ENCODE data around the gene ABLIM2. TPM values are rescaled to one million over a fixed set of nuclear protein-coding genes. Genes with fewer than 3 reads are reported as not detected.
A peak's percentile ranks its signal among the peaks of the same experiment; 100 is the strongest.

ABLIM2 gene
- total and polyA plus RNA-seq, 2 of the 13 experiments (the other 11 are each of a cell fraction or from before 2014, with no cell fraction given): 0.20 to 0.37 TPM

DNA sequence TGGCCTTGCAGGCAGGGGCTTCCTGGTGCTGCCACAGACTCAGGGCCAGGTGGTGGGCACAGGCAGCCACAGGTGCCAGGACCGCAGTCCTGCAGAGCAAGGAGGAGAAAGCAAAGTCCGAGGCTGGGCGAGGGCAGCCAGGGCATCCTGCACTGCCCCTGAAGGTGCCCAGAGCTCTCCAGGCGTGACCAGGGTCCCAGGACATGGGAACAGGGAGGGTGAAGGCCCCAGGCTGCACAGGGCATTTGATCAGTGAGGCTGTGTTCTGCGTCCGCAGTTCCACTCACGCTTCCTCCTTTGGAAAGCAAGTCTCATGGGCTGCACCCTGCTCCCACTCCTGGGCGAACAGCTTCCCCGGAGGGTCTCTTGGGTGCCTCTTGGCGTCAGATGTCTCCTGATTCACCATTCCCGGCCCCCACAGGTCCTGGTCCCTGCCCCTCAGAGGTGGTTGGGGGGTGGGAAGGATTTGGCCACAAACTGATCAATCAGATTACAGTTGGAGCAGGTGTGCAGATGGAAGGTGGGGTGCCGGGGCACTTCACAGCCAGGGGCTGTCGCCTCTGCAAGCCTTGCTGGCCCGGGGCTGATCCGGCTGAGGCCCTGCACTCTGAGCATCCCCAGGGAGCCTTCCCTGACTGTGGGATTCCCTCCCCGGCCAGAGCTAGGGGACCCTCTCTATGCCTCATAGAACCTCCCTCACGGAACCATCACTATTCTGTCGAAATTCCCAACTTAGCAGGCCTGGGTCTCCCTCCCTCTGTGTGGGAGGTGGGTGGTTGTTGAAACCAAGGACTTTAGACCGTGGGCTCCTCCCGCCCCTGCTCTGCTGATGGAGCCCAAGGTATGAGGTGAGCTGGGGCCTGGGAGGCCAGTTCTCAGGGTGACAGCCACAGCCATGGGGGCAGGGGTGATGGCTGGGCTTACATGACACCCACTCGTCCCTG lies 43.8 kb upstream of the ABLIM2 start (continued):
- no peak for TF ChIP-seq SNAI1 (CRISPR knock-in tag; IDR thresholded peaks at IDR 0.05; ENCODE audit: borderline replicate concordance)
- TF ChIP-seq, protein P1, sequence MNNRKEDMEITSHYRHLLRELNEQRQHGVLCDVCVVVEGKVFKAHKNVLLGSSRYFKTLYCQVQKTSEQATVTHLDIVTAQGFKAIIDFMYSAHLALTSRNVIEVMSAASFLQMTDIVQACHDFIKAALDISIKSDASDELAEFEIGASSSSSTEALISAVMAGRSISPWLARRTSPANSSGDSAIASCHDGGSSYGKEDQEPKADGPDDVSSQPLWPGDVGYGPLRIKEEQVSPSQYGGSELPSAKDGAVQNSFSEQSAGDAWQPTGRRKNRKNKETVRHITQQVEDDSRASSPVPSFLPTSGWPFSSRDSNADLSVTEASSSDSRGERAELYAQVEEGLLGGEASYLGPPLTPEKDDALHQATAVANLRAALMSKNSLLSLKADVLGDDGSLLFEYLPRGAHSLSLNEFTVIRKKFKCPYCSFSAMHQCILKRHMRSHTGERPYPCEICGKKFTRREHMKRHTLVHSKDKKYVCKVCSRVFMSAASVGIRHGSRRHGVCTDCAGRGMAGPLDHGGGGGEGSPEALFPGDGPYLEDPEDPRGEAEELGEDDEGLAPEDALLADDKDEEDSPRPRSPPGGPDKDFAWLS (CRISPR knock-in tag; IDR thresholded peaks at IDR 0.05; ENCODE audit: borderline replicate concordance): no peak
- TF ChIP-seq RELA (CRISPR knock-in tag; IDR thresholded peaks at IDR 0.05): no peak
- TF ChIP-seq, protein P2, sequence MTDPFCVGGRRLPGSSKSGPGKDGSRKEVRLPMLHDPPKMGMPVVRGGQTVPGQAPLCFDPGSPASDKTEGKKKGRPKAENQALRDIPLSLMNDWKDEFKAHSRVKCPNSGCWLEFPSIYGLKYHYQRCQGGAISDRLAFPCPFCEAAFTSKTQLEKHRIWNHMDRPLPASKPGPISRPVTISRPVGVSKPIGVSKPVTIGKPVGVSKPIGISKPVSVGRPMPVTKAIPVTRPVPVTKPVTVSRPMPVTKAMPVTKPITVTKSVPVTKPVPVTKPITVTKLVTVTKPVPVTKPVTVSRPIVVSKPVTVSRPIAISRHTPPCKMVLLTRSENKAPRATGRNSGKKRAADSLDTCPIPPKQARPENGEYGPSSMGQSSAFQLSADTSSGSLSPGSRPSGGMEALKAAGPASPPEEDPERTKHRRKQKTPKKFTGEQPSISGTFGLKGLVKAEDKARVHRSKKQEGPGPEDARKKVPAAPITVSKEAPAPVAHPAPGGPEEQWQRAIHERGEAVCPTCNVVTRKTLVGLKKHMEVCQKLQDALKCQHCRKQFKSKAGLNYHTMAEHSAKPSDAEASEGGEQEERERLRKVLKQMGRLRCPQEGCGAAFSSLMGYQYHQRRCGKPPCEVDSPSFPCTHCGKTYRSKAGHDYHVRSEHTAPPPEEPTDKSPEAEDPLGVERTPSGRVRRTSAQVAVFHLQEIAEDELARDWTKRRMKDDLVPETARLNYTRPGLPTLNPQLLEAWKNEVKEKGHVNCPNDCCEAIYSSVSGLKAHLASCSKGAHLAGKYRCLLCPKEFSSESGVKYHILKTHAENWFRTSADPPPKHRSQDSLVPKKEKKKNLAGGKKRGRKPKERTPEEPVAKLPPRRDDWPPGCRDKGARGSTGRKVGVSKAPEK (CRISPR knock-in tag; IDR thresholded peaks at IDR 0.05; ENCODE audit: borderline replicate concordance): 0 out of 2 replicates have a peak, but pooled peaks have one; percentile 87
- TF ChIP-seq SCMH1 (CRISPR knock-in tag; IDR thresholded peaks at IDR 0.05; ENCODE audit: borderline replicate concordance): no peak
- no peak for TF ChIP-seq ZNF841 (CRISPR knock-in tag; IDR thresholded peaks at IDR 0.05; ENCODE audit: borderline replicate concordance)
- TF ChIP-seq, protein P3, sequence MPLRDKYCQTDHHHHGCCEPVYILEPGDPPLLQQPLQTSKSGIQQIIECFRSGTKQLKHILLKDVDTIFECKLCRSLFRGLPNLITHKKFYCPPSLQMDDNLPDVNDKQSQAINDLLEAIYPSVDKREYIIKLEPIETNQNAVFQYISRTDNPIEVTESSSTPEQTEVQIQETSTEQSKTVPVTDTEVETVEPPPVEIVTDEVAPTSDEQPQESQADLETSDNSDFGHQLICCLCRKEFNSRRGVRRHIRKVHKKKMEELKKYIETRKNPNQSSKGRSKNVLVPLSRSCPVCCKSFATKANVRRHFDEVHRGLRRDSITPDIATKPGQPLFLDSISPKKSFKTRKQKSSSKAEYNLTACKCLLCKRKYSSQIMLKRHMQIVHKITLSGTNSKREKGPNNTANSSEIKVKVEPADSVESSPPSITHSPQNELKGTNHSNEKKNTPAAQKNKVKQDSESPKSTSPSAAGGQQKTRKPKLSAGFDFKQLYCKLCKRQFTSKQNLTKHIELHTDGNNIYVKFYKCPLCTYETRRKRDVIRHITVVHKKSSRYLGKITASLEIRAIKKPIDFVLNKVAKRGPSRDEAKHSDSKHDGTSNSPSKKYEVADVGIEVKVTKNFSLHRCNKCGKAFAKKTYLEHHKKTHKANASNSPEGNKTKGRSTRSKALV (CRISPR knock-in tag; IDR thresholded peaks at IDR 0.05): 0 out of 2 replicates have a peak, but pooled peaks have one; percentile 59
- TF ChIP-seq, protein P4, sequence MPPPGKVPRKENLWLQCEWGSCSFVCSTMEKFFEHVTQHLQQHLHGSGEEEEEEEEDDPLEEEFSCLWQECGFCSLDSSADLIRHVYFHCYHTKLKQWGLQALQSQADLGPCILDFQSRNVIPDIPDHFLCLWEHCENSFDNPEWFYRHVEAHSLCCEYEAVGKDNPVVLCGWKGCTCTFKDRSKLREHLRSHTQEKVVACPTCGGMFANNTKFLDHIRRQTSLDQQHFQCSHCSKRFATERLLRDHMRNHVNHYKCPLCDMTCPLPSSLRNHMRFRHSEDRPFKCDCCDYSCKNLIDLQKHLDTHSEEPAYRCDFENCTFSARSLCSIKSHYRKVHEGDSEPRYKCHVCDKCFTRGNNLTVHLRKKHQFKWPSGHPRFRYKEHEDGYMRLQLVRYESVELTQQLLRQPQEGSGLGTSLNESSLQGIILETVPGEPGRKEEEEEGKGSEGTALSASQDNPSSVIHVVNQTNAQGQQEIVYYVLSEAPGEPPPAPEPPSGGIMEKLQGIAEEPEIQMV (CRISPR knock-in tag; IDR thresholded peaks at IDR 0.05; ENCODE audit: low read depth): no peak
- TF ChIP-seq ZC3H13 (CRISPR knock-in tag; IDR thresholded peaks at IDR 0.05): no peak
- TF ChIP-seq HNRNPLL (IDR thresholded peaks at IDR 0.05; ENCODE audit: low read depth, low read length, poor library complexity, severe bottlenecking): peak; percentile 14
- TF ChIP-seq FOSL1 (CRISPR knock-in tag; IDR thresholded peaks at IDR 0.05; ENCODE audit: borderline replicate concordance): no peak
- TF ChIP-seq, protein P5, sequence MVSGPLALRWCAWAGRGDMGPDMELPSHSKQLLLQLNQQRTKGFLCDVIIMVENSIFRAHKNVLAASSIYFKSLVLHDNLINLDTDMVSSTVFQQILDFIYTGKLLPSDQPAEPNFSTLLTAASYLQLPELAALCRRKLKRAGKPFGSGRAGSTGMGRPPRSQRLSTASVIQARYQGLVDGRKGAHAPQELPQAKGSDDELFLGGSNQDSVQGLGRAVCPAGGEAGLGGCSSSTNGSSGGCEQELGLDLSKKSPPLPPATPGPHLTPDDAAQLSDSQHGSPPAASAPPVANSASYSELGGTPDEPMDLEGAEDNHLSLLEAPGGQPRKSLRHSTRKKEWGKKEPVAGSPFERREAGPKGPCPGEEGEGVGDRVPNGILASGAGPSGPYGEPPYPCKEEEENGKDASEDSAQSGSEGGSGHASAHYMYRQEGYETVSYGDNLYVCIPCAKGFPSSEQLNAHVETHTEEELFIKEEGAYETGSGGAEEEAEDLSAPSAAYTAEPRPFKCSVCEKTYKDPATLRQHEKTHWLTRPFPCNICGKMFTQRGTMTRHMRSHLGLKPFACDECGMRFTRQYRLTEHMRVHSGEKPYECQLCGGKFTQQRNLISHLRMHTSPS (CRISPR knock-in tag; IDR thresholded peaks at IDR 0.05; ENCODE audit: low read depth): no peak
- TF ChIP-seq, protein P6, sequence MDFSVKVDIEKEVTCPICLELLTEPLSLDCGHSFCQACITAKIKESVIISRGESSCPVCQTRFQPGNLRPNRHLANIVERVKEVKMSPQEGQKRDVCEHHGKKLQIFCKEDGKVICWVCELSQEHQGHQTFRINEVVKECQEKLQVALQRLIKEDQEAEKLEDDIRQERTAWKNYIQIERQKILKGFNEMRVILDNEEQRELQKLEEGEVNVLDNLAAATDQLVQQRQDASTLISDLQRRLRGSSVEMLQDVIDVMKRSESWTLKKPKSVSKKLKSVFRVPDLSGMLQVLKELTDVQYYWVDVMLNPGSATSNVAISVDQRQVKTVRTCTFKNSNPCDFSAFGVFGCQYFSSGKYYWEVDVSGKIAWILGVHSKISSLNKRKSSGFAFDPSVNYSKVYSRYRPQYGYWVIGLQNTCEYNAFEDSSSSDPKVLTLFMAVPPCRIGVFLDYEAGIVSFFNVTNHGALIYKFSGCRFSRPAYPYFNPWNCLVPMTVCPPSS (IDR thresholded peaks at IDR 0.05): no peak
- peak; percentile 82 for TF ChIP-seq GATAD2A (CRISPR knock-in tag; IDR thresholded peaks at IDR 0.05)
- no peak for TF ChIP-seq XBP1 (CRISPR knock-in tag; IDR thresholded peaks at IDR 0.05)
- TF ChIP-seq AHR (CRISPR knock-in tag; IDR thresholded peaks at IDR 0.05): no peak

Data from HepG2 (cell line).